Fibroblast of the conjunctiva (primary cell): ENCODE measurements around the gene PRXL2A.
A peak's percentile ranks its signal among the peaks of the same experiment; 100 is the strongest.

Experiments used
- DNase-seq: peaks from one replicate; pipeline ENCODE4 v3.0.0-alpha.2; 2010; ENCODE audit warnings: low read depth

PRXL2A gene

DNA sequence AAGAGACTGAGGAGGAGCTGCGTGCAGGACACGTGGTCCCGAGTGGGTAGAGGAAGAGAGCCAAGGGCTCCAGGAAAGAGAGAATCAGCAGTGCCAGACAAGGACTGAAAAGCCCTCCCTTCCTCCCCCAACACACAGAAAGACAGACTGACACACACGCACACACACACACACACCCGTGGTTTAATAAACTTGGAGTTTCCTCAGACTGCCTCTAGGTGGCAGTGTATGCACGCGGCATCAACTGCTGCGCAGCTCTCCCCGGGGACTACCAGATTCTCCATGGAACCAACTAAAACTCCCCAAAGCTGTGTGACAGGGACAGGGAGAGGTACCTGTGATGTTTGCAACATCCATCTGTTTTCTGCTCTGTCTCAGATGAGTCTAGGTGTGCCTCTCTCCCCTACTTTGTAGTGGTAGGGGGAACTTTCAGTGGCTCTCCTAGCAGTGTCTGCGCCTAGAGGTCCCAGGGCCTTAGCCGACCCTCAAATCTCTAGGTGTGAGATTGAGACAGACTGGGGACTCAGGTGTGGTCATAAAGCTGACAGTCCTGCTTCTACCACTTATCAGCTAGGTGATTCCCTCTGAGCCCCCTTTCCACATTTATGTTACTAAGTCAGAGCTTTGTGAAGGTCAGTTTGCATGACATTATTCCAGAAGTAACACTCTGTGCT is 36.4 kb downstream of the PRXL2A start:
- peak; percentile 69 for DNase-seq

DNA sequence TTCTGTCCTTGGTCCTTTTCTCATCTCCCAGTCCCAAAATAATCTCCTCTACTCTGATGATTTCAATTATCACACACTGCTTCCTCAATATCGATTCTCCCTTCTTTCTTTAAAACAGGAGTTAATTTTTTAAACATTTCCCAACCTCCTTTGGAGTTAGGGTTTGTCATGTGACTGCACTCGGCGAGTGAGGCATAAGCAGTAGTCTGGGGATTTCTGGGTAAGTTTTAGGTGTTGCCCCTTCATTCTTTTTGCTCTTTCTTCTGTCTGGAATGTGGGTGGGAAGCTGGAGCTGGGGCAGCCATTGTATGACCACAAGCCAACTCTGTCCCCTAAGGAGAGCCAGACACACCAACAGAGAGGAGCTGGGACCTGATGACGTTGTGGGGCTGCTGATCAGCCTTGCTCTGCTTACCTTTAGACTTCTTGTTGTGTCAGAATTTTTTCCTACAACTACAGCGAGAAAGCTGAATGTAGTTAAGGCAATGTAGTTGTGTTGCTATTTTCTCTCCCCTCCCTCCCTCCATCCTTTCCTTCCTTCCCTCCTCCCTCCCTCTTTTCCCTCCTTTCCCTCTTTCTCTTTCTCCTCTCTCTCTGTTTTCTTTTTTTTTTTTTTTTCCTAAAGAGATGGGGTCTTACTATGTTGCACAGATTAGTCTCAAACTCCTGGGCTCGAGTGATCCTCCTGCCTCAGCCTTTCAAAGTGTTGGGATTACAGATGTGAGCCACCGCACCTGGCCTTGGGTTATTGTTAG is 39.3 kb downstream of the PRXL2A start:
- DNase-seq = no peak

DNA sequence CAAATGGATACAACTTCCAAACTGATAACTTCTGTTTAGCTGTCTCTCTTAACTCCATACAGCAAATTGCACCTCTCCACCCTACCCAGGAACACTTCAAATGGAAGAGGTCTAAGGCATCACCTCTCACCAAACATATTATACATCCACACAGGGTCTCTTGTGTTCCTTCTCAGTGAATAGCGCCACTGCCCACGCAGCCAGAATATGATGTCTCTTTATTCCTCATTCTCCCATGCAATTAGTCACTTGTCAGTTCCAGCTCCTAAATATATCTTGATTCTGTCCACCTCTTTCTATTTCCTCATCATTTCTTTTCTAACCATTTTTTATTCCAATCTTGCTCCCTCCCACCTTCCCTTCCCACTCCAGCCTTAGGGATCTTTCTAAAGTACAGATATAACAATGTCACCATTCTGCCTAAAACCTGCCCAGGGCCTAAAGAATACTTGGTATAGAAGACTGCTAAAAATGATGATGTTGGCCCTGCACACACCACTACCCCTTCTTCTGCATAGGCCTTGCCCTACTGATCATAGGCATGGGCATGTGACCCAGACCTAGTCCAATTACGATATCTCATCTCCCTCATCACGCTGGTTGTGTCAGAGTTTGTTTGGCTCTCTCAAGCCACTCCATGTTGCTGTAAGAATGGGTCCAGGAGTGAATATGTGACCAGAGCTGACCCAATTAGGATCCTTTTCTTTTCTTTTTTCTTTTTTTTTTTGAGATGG is 40.0 kb downstream of the PRXL2A start:
- no peak for DNase-seq

DNA sequence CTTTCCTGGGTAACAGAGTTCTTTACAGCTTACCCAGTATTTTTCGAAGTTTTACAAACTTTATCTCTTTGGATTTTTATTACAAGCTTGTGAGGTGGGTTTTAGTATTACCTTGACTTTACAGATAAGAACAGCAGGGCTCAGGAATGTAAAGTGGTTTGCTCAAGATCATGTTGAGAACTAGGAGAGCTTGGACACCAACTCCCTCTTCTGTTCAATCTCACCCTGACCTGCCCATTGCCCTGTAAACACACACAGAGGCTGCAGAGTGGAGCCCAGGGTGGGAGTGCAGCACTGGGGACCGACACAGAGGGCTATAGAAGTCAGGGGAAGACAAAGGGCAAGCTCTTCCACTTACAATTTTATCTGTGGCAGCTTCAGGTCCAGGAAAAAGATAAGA is 41.2 kb downstream of the PRXL2A start:
- no peak for DNase-seq

DNA sequence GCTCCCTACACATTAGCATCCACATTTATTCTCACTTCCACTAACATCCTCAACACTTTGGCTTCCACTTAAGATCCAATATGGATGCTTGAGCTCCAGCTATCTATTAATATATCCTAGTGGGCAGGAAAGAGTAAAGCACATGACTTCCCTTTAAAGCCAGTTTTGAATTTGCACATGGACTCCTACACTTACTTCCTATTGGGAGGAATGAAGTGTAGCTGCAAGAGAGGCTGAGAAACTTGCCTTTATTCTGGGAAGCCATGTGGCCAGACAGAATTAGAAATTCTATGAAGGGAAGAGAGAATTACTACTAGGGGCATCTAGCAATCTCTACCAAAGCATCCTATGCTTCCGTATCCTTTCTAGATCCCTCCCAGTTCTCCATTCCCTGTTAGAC is 42.8 kb downstream of the PRXL2A start:
- no peak for DNase-seq

DNA sequence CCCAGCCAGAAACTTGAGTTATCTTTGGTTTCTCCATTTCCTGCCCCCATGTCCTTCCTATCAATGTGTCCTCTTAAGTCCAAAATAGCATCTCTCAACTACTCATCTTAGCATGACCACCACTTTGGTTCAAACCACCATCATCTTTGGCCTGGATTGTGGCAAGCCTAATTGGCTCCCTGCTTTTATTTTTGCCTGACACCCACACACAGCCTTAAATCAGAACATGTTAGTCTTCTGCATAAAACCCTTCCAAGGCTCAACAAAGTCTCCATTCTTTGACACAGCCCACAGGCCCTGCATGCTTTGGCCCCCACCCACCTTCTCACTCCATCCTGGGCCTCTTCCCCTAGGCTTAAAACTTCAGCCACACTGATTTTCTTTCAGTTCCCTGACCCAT is 43.7 kb downstream of the PRXL2A start:
- no peak for DNase-seq

DNA sequence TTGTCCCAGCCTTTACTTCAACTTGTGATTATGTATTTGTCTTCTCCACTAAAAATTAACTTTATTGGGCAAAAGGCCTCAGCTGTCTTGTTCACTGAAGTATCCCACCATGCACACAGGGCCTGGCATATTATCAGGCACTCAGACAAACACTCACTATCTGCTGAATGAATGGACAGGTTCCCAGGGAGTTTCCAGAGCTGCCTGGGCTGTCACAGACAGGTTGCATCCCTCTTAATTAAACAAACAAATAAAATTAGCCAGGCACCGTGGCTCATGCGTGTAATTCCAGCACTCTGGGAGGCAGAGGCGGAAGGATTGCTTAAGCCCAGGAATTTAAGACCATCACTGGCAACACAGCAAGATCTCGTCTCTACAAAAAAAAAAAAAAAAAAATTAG is 44.3 kb downstream of the PRXL2A start:
- DNase-seq = no peak

DNA sequence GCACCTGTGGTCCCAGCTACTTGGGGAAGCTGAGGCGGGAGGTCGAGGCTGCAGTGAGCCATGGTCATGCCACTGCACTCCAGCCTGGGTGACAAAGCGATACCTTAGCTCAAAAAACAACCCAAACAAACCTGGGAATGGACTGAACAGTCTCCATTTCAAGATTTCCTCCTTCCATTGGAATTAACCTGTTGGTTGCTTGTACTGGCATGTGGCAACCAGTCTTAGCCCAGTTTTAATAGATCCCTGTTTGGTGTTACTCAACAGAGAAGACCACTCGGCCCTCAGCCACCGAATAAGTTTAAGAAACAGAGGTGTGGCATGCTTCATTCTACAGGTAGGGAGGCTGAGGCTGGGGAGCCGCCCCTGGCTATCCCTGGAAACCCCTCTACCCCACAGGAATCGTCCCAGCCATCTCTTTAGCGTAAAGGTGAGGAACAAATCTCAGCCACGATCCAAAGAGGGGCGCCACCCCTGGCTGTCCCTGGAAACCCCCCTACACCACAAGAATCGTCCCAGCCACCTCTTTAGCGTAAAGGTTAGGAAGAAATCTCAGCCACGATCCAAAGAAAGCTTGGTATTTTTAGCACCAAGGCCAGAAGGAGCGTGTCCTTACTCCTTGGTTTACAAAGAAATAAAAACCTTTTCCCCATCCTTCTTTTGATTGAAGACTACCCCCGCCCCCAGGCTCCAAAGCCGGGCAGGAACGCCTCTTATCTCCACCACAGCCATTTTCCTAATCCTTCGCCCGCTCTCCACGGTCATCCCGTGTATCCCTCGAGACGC is 44.9 kb downstream of the PRXL2A start:
- DNase-seq = no peak

DNA sequence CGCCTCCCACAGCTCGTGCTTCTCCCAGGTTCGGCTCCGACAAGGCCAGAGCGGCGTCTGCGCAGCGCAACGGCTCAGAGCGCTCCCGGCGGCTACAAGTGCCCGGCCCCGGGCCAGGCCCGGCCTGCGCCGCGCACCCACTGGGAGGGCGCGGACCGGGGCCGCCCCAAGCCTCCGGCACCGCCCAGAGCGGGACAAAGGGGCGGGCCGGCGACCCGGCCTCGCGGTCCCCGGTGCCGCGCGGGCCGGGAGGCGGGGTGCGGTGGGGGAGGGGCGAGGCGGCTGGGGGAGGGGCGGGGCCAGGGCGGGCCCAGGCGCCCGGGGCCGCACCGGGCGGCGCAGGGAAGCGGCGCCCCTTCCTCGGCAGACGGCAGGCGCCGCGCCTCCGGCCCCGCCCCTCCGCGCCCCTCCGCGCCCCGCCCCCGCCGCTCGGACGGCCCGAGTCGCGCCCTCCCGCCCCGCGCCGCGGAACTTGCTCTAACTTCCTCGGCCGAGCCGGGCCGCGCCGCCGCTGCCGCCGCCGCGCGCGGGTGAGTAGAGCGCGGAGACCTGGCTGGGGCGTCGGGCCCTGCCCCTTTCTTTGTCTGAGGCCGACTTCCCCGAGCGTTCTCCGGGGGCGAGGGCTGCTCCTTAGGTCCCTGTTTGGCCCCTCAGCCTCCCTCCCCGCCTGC is 45.6 kb downstream of the PRXL2A start, which contains the start of gene TSPAN14:
TSPAN14 (plus strand) TSS at position 469 of the 671 bp plus-strand sequence. CDS start 34,924 bp downstream, outside the sequence.
- peak; percentile 57 for DNase-seq

DNA sequence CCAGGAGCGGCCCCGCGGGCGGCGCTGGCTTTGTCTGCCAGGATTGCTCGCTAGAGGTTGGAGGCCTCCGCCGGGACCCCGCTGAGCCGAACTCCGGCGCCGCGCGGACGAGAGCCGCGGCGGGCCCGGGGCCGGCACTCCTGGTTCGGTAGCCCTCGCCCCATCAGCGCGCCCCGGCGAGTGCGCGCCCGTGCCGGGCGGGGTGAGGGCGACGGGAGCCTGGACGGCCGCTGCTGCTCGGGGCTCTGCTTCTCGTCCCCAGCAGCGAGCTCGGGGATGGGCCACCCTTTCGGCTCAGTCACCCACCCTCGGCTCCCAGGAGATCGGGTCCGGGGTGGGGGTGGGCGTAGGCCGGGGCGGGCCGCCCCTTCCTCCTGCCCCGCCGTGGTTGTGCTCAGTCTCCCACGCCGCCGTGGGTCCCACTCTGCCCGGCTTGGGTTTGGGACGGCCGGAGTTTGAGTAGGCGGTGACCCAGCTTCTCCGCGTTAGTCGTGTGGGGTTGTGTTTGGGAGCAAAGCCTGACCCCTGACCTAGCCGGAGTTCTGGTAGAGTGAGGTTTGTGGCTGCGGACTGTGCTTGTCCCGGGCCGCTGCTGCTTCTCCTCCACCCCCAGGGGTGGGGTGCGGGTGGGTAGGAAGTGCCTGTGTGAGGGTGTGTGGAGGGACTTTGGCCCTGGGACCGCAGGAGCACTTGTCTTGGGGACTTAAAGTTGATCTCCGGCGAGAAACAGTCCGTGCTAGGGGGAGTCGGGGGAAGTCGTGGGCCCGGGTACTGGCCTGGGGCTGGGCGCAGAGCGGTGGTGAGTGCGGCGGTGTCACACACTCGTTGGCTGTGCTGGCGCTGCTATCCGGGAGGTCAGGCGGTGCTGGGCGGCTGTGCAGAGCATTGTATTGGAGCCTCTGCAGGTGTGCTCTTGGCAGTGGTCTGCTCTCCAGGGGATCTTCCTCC is 46.4 kb downstream of the PRXL2A start:
- no peak for DNase-seq

DNA sequence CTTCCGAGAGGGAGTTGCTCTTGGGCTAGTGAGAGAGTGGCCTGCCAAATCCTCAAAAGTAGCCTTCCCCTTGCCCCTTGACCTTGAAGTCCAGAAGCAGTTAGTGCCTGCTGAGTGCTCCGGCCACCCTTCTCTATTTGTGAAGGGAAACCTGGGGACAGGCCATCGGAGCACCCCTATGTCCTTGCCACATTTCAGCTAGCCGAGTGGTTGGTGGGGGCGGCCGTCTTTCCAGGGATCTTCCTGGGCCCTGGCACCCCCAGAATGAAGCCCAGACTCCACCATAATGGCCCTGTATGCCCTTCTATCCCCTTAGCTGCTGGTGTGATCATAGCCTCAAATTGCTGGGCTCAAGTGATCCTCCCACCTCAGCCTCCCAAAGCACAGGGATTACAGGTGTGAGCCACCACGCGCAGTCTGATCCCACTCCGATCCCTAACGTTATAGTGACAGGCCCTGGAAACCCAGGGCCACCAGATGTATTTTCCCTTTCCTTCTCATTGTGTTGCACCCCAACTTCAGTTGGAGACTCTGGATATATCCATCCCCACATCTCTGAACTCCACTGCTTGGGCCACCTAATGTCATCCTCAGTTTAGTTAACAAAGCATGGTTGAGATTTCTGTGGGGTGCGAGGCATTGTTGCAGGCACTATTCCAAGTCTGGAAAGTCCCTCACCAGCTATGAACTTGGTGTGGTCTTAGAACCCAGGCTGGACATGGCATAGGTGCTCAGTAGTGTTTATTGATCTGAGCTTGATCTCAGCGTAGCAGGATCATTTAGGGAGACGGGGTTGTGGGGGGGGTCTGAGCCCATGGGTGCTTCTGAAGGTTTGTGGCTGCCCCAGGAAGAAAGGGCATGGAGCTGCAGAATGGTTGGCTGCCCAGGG is 47.4 kb downstream of the PRXL2A start:
- DNase-seq = no peak

DNA sequence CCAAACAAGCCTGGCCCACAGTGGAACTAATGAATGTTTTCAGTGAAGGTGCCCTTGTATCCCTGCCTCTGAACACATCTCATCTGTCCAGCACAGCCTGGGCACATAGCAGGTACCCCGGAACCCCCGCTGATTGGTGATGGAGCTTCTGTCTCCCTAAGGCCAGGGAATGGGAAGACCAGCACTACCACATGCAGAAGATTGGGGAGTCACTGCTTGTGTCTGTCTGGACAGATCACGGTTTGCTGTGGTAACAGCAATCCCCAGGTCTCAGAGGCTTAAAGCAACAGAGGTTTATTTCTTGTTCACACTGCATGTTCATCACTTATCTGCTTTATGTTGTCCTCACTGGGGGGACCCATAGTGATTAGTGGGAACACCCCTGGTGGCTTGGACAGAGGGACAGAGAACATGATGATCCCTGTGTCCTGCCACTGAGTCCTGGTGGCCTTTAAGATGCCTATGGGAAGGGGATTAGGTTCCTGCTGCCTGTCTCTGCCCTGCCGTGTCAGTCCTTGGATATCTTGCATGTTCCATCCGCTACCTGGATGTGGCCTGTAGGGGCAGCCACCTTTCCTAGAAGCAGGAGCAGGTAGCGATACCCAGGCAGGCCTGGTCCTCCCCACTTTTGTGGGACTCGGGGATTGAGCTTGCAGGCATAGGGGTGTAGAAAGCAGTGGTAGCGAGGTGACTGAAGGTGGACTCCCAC is 49.4 kb downstream of the PRXL2A start:
- no peak for DNase-seq

DNA sequence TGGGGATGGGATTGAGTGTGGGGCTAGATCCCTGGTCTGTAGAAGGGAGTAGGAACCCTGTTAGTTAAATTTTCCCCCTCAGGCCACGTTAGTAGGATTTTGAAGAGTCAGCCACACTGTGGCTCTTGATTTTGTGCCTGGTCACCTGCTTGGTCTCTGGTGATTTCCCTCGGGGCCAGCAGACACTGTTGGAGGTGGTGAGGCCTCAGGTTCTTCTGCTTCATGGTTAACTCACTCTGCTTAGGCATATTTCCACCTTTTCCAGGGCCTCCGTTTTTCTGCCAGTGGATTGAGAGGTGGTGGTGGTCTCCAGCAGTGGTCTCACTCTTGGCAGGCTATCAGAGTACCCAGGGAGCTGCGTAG is 49.9 kb downstream of the PRXL2A start:
- DNase-seq = no peak

DNA sequence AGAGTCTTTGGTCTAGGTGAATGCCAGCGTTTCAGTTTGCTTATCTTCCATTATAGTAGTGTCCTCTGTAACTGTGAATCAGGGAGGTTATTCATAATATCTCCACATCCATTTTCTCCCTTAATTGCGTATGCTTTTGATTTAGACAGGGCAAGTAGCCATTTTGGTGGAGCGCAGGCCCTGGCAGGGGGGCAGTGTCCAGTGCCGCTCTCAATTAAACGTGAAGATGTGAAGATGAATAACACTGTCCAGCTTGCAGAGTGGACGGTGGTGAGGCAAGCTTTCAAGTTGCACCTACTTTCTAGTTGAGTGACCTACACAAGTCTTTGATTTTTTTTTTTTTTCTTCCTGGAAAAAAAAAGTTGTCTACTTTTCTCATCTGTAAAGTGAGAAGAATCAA is 50.3 kb downstream of the PRXL2A start:
- no peak for DNase-seq

DNA sequence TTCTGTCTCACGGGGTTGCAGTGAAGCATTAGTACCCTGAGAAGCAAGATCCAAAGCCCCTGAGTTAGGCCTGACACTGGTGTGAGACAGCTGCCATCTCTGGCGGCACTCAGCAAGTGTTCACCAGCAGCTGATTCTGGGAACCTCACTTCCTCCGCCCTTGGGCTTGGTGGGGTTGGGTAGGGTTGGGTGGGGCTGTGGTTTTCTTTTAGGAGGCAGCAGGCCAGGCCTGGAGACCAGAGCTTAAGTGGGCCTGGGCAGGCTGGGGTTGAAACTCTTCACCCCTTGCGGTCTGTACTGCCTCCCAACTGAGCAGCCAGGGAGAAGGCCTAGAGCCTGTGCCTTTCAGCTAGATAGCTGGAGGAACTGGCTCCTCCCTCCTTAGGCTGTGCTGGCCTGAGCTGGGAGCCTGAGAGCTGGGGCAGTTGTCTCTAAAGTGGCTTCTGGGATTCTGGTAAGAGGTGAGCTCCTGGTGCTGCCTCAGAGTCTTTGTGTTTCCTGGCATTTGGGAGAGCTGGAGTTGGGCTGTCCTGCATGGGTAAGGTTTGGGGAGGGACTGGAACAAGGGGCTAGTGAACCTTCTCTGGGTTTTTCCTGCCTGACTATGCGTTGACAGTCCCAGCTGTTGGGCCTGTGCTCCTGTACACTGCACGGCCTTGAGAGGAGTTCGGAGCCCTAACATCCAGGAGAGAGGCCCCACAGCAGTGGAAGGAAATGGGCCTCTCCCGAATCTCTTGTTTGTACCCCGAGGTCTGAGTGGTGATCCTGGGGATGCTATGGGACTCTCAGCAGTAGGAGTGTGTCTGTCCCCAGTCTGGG is 50.9 kb downstream of the PRXL2A start:
- peak; percentile 89 for DNase-seq

DNA sequence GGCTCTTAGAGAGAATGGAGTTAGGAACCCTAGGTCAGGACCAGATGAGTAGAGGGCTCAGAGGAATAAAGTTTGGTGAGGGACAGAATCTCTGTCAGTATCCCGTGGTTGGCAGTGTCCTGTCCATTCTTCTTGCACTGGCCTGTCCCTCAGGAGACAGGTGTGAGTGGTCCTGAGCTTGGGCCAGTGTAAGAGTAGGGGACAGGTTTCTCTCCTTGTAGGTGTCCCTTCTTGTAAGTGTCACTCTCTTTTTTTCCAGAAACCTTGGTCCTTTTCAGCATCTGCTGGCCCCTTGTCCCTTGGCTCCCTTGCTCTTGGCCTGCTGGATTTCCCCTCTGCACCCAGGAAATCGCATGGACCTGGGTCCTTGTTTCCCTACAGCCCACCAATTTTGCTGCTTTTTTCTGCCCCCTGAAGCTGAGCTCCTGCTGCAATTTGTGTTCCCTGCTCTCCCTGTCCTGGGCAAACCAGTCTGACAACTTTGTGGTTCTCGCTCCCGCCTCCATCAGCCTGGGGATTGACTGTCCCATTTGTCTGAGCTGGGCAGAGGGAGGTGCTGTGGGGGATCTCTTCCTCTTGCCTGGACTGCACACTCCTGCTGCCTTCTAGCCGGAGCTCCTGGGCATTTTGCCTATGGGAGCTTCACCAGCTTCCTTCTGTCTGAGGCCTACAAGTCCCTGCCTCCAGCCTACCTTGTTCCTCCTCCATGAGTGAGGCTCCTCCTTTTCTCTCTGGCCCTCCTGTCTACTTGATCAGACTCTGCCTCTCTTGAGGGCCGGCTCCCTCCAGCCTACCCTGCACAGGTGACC is 52.3 kb downstream of the PRXL2A start:
- no peak for DNase-seq
